ENCODE data around the gene PLCL2.

GRCh38 chr3:16908016-16908807 is 23.5 kb downstream of the PLCL2 start:
- no peak for TF ChIP-seq CTCF (IDR thresholded peaks at IDR 0.05 in 8 of 11, conservative IDR thresholded peaks at IDR 0.05 in 3 of 11)
- no peak for TF ChIP-seq POLR2A (IDR thresholded peaks at IDR 0.05)

Data from spleen (tissue), 7 donors.